ENCODE measurements around the gene SCN4A.
"Not testable (repeated sequence)": the region's sequence is repeated elsewhere in the genome, so short reads cannot be mapped to it uniquely, and the experiment has no call there.

DNA sequence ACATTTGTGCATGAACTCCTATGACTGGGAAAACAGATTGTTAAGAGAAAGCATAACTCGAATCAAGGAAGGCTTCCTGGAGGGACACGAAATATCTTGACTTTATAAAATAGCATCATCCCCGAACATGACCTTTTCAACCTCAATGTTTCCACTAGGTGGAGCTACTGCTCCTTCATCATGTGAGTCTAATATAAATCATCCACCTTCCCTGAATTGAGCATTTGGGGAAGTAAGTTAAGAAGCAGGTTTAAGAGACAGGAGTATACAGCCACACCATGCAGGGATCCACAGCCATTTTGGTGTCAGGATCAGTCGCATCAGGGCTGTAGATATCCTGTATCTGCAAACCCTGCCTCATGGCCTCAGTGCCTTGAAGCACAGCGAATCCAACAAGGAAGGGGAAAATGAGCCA, 68.9 kb downstream of the SCN4A start:
- TF ChIP-seq CTCF (IDR thresholded peaks at IDR 0.05) = peak; percentile 22 to 24 (median 23)
- not testable (repeated sequence) for TF ChIP-seq EP300 (IDR thresholded peaks at IDR 0.05)

Data from esophagus muscularis mucosa (tissue), 3 donors.